ENCODE data around the gene GNG14. TPM values are rescaled to one million over a fixed set of nuclear protein-coding genes. Genes with fewer than 3 reads are reported as not detected.
A peak's percentile ranks its signal among the peaks of the same experiment; 100 is the strongest.

GNG14 gene
- total and polyA plus RNA-seq, 2 of the 13 experiments (the other 11 are each of a cell fraction or from before 2014, with no cell fraction given) = not detected

DNA sequence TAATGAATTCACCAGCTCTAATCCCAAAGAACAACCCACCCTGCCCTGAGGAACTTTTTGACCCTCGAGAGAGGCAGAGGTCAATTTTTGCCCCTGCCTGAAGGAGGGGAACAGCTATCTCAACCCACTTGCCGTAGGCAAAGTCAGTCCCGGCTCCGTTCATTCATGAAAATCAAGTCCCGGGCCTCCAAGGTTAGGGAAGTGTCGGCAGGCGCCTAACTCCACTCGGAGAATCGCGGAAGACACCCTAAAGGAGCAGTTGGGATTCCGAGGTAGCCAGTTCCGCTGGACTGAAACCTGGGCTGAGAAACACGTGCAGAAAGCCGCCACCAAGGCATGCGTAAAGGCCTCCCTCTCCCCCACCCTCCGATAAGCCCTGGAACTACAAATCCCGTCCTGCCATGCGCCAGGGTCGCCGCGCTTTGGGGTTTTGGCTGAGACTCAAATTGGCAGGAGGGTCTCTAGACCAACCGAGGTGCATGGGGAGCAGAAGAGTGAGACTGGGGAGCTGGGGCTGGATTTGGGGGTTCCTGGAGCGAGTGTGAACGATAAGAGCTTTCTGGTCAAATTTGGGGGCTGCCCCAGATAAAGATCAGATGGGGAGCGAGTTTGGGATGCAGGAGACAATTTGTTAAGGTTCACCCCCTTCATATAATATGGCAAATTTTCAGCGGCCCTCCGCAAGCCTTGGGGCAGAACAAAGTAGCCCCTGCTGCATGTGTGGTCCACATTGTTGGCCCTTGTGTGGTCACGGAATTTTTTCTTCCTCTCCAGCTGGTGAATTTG, 36.0 kb downstream of the GNG14 start, which contains the start of gene TNPO2 (continued):
- TF ChIP-seq DNMT3B (CRISPR knock-in tag; conservative IDR thresholded peaks at IDR 0.05) (0 out of 2 replicates have a peak, but pooled peaks have one; percentile 45), ZNF614 (CRISPR knock-in tag; IDR thresholded peaks at IDR 0.05; ENCODE audit: borderline replicate concordance) (no peak), STAG1 (CRISPR knock-in tag; IDR thresholded peaks at IDR 0.05) (no peak), ISL2 (CRISPR knock-in tag; IDR thresholded peaks at IDR 0.05) (no peak), GTF2F1 (IDR thresholded peaks at IDR 0.05; ENCODE audit: low read length) (no peak), ZNF121 (CRISPR knock-in tag; IDR thresholded peaks at IDR 0.05) (no peak), ZNF333 (CRISPR knock-in tag; IDR thresholded peaks at IDR 0.05; ENCODE audit: borderline replicate concordance) (no peak), ZNF292 (CRISPR knock-in tag; IDR thresholded peaks at IDR 0.05; ENCODE audit: borderline replicate concordance, low read depth) (no peak), ZNF766 (CRISPR knock-in tag; IDR thresholded peaks at IDR 0.05; ENCODE audit: borderline replicate concordance) (no peak), SYNCRIP (IDR thresholded peaks at IDR 0.05; ENCODE audit: insufficient read depth, low read depth, low read length) (no peak), PRMT3 (CRISPR knock-in tag; IDR thresholded peaks at IDR 0.05; ENCODE audit: borderline replicate concordance, low read depth) (no peak), PITX1 (CRISPR knock-in tag; IDR thresholded peaks at IDR 0.05) (peak; percentile 64), ZBTB7A (CRISPR knock-in tag; IDR thresholded peaks at IDR 0.05) (peak; percentile 23; the same call in 1 of the 2 replicates), ZNF343 (CRISPR knock-in tag; IDR thresholded peaks at IDR 0.05) (no peak), ZNF460 (CRISPR knock-in tag; IDR thresholded peaks at IDR 0.05; ENCODE audit: borderline replicate concordance) (no peak), ZNF577 (CRISPR knock-in tag; IDR thresholded peaks at IDR 0.05; ENCODE audit: borderline replicate concordance, low read depth) (no peak), ZNF547 (CRISPR knock-in tag; IDR thresholded peaks at IDR 0.05) (0 out of 2 replicates have a peak, but pooled peaks have one; percentile 57), ZNF530 (CRISPR knock-in tag; IDR thresholded peaks at IDR 0.05; ENCODE audit: low read depth) (no peak)
- TF ChIP-seq, protein P1, sequence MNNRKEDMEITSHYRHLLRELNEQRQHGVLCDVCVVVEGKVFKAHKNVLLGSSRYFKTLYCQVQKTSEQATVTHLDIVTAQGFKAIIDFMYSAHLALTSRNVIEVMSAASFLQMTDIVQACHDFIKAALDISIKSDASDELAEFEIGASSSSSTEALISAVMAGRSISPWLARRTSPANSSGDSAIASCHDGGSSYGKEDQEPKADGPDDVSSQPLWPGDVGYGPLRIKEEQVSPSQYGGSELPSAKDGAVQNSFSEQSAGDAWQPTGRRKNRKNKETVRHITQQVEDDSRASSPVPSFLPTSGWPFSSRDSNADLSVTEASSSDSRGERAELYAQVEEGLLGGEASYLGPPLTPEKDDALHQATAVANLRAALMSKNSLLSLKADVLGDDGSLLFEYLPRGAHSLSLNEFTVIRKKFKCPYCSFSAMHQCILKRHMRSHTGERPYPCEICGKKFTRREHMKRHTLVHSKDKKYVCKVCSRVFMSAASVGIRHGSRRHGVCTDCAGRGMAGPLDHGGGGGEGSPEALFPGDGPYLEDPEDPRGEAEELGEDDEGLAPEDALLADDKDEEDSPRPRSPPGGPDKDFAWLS (CRISPR knock-in tag; IDR thresholded peaks at IDR 0.05; ENCODE audit: borderline replicate concordance) = no peak
- TF ChIP-seq, protein P2, sequence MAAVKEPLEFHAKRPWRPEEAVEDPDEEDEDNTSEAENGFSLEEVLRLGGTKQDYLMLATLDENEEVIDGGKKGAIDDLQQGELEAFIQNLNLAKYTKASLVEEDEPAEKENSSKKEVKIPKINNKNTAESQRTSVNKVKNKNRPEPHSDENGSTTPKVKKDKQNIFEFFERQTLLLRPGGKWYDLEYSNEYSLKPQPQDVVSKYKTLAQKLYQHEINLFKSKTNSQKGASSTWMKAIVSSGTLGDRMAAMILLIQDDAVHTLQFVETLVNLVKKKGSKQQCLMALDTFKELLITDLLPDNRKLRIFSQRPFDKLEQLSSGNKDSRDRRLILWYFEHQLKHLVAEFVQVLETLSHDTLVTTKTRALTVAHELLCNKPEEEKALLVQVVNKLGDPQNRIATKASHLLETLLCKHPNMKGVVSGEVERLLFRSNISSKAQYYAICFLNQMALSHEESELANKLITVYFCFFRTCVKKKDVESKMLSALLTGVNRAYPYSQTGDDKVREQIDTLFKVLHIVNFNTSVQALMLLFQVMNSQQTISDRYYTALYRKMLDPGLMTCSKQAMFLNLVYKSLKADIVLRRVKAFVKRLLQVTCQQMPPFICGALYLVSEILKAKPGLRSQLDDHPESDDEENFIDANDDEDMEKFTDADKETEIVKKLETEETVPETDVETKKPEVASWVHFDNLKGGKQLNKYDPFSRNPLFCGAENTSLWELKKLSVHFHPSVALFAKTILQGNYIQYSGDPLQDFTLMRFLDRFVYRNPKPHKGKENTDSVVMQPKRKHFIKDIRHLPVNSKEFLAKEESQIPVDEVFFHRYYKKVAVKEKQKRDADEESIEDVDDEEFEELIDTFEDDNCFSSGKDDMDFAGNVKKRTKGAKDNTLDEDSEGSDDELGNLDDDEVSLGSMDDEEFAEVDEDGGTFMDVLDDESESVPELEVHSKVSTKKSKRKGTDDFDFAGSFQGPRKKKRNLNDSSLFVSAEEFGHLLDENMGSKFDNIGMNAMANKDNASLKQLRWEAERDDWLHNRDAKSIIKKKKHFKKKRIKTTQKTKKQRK (IDR thresholded peaks at IDR 0.05; ENCODE audit: low read length) = no peak
- TF ChIP-seq, protein P3, sequence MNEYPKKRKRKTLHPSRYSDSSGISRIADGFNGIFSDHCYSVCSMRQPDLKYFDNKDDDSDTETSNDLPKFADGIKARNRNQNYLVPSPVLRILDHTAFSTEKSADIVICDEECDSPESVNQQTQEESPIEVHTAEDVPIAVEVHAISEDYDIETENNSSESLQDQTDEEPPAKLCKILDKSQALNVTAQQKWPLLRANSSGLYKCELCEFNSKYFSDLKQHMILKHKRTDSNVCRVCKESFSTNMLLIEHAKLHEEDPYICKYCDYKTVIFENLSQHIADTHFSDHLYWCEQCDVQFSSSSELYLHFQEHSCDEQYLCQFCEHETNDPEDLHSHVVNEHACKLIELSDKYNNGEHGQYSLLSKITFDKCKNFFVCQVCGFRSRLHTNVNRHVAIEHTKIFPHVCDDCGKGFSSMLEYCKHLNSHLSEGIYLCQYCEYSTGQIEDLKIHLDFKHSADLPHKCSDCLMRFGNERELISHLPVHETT (CRISPR knock-in tag; conservative IDR thresholded peaks at IDR 0.05) = no peak
- TF ChIP-seq, protein P4, sequence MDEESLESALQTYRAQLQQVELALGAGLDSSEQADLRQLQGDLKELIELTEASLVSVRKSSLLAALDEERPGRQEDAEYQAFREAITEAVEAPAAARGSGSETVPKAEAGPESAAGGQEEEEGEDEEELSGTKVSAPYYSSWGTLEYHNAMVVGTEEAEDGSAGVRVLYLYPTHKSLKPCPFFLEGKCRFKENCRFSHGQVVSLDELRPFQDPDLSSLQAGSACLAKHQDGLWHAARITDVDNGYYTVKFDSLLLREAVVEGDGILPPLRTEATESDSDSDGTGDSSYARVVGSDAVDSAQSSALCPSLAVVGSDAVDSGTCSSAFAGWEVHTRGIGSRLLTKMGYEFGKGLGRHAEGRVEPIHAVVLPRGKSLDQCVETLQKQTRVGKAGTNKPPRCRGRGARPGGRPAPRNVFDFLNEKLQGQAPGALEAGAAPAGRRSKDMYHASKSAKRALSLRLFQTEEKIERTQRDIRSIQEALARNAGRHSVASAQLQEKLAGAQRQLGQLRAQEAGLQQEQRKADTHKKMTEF (CRISPR knock-in tag; IDR thresholded peaks at IDR 0.05) = peak; percentile 29; the same call in 1 of the 2 replicates
